Amniotic stem cell (primary cell): ENCODE data around the gene MTFP1.
"Not testable (repeated sequence)": the region's sequence is repeated elsewhere in the genome, so short reads cannot be mapped to it uniquely, and the experiment has no call there.

Experiments used
- DNase-seq: peaks from one replicate; lab custom pipeline; 2025; lab: John Stamatoyannopoulos, UW

MTFP1 gene

GRCh38 chr22:30455075-30455840 lies 29.7 kb downstream of the MTFP1 start:
- DNase-seq = no peak

- DNase-seq = no peak
These were observed 32.4 kb downstream of the MTFP1 start for GRCh38 chr22:30457981-30458380.

- no peak for DNase-seq
These were observed 33.8 kb downstream of the MTFP1 start for GRCh38 chr22:30459181-30460052.

GRCh38 chr22:30460147-30460546 lies 34.6 kb downstream of the MTFP1 start:
- no peak for DNase-seq

GRCh38 chr22:30460555-30460954 lies 35.0 kb downstream of the MTFP1 start:
- DNase-seq = not testable (repeated sequence)

GRCh38 chr22:30469165-30469564 lies 43.6 kb downstream of the MTFP1 start:
- no peak for DNase-seq

- DNase-seq = no peak
These were observed 45.1 kb downstream of the MTFP1 start for GRCh38 chr22:30470655-30471054.

GRCh38 chr22:30471616-30472318 lies 46.2 kb downstream of the MTFP1 start, which contains the start of gene SEC14L3:
TSS of gene SEC14L3 (minus strand) at chr22:30472017. CDS start at chr22:30471958, 59 bp downstream.
- DNase-seq = no peak

GRCh38 chr22:30472994-30473720 lies 47.6 kb downstream of the MTFP1 start:
- DNase-seq = no peak

GRCh38 chr22:30474121-30474520 lies 48.6 kb downstream of the MTFP1 start:
- DNase-seq = no peak

- no peak for DNase-seq
These were observed 49.3 kb downstream of the MTFP1 start for GRCh38 chr22:30474683-30475424.
